Astrocyte (in vitro differentiated cells and primary cell): ENCODE measurements around the gene GBF1. TPM values are rescaled to one million over a fixed set of nuclear protein-coding genes. Genes with fewer than 3 reads are reported as not detected.

ENCODE experiments used
- DNase-seq: peaks from one replicate; pipeline ENCODE4 v3.0.0-alpha.2; 2010; ENCODE audit warnings: low read depth
- FAIRE-seq: peaks from 2 replicates; lab custom pipeline; 2011; peaks lifted over from hg19 to GRCh38; lab: Jason Lieb, UNC
- H2AFZ ChIP-seq: 2 replicates; pipeline ENCODE4 v1.6.0; 2012; ENCODE audit warnings: low read depth, low read length, inconsistent platforms
- H3K27ac ChIP-seq: 2 replicates; pipeline ENCODE4 v1.5.1; 2011; ENCODE audit warnings: low read depth, low read length, inconsistent platforms
- H3K27me3 ChIP-seq: 2 replicates; pipeline ENCODE4 v1.6.0; 2011; ENCODE audit warnings: low read length, inconsistent platforms; ENCODE audit not compliant: insufficient read depth
- H3K36me3 ChIP-seq: 2 replicates; pipeline ENCODE4 v1.5.1; 2011; ENCODE audit warnings: low read length, inconsistent platforms; ENCODE audit not compliant: insufficient read depth
- H3K4me1 ChIP-seq: 2 replicates; pipeline ENCODE4 v1.5.1; 2011; ENCODE audit warnings: low read length, inconsistent platforms; ENCODE audit not compliant: insufficient read depth
- H3K4me2 ChIP-seq: 2 replicates; pipeline ENCODE4 v1.6.0; 2012; ENCODE audit warnings: low read length, inconsistent platforms
- H3K4me3 ChIP-seq: 2 replicates; pipeline ENCODE4 v1.5.1; 2011; ENCODE audit warnings: low read depth, mild to moderate bottlenecking, low read length, inconsistent platforms; ENCODE audit not compliant: insufficient read depth
- H3K79me2 ChIP-seq: 2 replicates; pipeline ENCODE4 v1.6.0; 2012; ENCODE audit warnings: mild to moderate bottlenecking, low read length, inconsistent platforms; ENCODE audit not compliant: insufficient read depth
- H3K9ac ChIP-seq: 2 replicates; pipeline ENCODE4 v1.6.0; 2012; ENCODE audit warnings: mild to moderate bottlenecking, low read length, inconsistent platforms
- H3K9me3 ChIP-seq: 2 replicates; pipeline ENCODE4 v1.5.1; 2012; ENCODE audit warnings: low read depth, mild to moderate bottlenecking, low read length, inconsistent platforms; ENCODE audit not compliant: insufficient read depth
- H4K20me1 ChIP-seq: 2 replicates; pipeline ENCODE4 v1.6.0; 2012; ENCODE audit warnings: low read length, inconsistent platforms; ENCODE audit not compliant: insufficient read depth
- H3K27ac Mint-ChIP-seq: one replicate; pipeline ENCODE4 v1.8.0; 2021; ENCODE audit warnings: mild to moderate bottlenecking, mixed read lengths; ENCODE audit not compliant: unreplicated experiment
- H3K27me3 Mint-ChIP-seq: one replicate; pipeline ENCODE4 v1.8.0; 2021; ENCODE audit warnings: low read depth, mixed read lengths; ENCODE audit not compliant: unreplicated experiment
- H3K36me3 Mint-ChIP-seq: one replicate; pipeline ENCODE4 v1.8.0; 2021; ENCODE audit warnings: low read depth, mixed read lengths; ENCODE audit not compliant: unreplicated experiment
- H3K4me1 Mint-ChIP-seq: one replicate; pipeline ENCODE4 v1.8.0; 2021; ENCODE audit warnings: low read depth, mixed read lengths; ENCODE audit not compliant: unreplicated experiment
- H3K4me3 Mint-ChIP-seq: one replicate; pipeline ENCODE4 v1.8.0; 2021; ENCODE audit warnings: mild to moderate bottlenecking, moderate library complexity, mixed read lengths; ENCODE audit not compliant: unreplicated experiment
- H3K9me3 Mint-ChIP-seq: one replicate; pipeline ENCODE4 v1.8.0; 2021; ENCODE audit warnings: mild to moderate bottlenecking, mixed read lengths; ENCODE audit not compliant: unreplicated experiment
- CTCF ChIP-seq: IDR thresholded peaks from 2 replicates; pipeline ENCODE4 v1.5.1; 2011; ENCODE audit warnings: low read depth, mild to moderate bottlenecking, inconsistent platforms, low read length, moderate library complexity; ENCODE audit not compliant: insufficient read depth
- EZH2 ChIP-seq: IDR thresholded peaks from 2 replicates; pipeline ENCODE4 v1.6.1; 2012; ENCODE audit warnings: mild to moderate bottlenecking, low read length, inconsistent platforms; ENCODE audit not compliant: insufficient read depth
- total RNA-seq: library from RNA; stranded (reverse); gene quantifications from 2 replicates; pipeline ENCODE4 v1.2.1, GENCODE V29; 2021

GBF1 gene
- total RNA-seq, 1 donor from 2014 or later: 72.8 TPM

GRCh38 chr10:102367441-102367840 is 122.1 kb downstream of the GBF1 start:
- Mint-ChIP-seq H3K27ac (no peak overlapping the region), H3K36me3 (peaks cover 52% of the 10 kb centered on the region), H3K4me1 (peaks cover 11% of the 10 kb centered on the region), H3K4me3 (no peak overlapping the region), H3K27me3 (no peaks in the 10 kb centered on the region), H3K9me3 (no peaks in the 10 kb centered on the region)
- Histone ChIP-seq H3K79me2 (no peaks in the 10 kb centered on the region), H3K36me3 (peaks cover 66% of the 10 kb centered on the region), H3K4me1 (no peaks in the 10 kb centered on the region), H3K27ac (no peak overlapping the region), H2AFZ (no peak overlapping the region), H3K9ac (no peak overlapping the region), H3K27me3 (no peaks in the 10 kb centered on the region), H4K20me1 (peaks cover 56% of the 10 kb centered on the region), H3K9me3 (no peaks in the 10 kb centered on the region), H3K4me3 (no peak overlapping the region), H3K4me2 (no peak overlapping the region)
- DNase-seq (no peak), FAIRE-seq (no peak)
- TF ChIP-seq CTCF: no peak
- no peak for TF ChIP-seq EZH2

GRCh38 chr10:102368077-102368476 is 122.7 kb downstream of the GBF1 start:
- H3K27ac Mint-ChIP-seq: no peak overlapping the region
- H3K36me3 Mint-ChIP-seq: peaks cover 48% of the 10 kb centered on the region
- Histone ChIP-seq H3K9ac (no peak overlapping the region), H4K20me1 (peaks cover 52% of the 10 kb centered on the region), H3K9me3 (no peaks in the 10 kb centered on the region), H3K27me3 (no peaks in the 10 kb centered on the region), H3K4me3 (no peak overlapping the region), H3K79me2 (no peaks in the 10 kb centered on the region), H3K4me1 (no peaks in the 10 kb centered on the region), H2AFZ (no peak overlapping the region), H3K4me2 (no peak overlapping the region), H3K27ac (no peak overlapping the region), H3K36me3 (peaks cover 66% of the 10 kb centered on the region)
- no peak for TF ChIP-seq EZH2
- no peak for TF ChIP-seq CTCF
- no peaks in the 10 kb centered on the region for H3K9me3 Mint-ChIP-seq
- DNase-seq: no peak
- H3K4me1 Mint-ChIP-seq: peaks cover 11% of the 10 kb centered on the region
- no peak overlapping the region for H3K4me3 Mint-ChIP-seq
- H3K27me3 Mint-ChIP-seq: no peaks in the 10 kb centered on the region
- no peak for FAIRE-seq

GRCh38 chr10:102371295-102371694 is 126.0 kb downstream of the GBF1 start:
- Histone ChIP-seq H3K79me2 (no peaks in the 10 kb centered on the region), H3K9me3 (no peaks in the 10 kb centered on the region), H4K20me1 (peaks cover 59% of the 10 kb centered on the region), H3K36me3 (peaks cover 73% of the 10 kb centered on the region), H3K4me1 (no peaks in the 10 kb centered on the region), H3K4me3 (no peak overlapping the region), H3K27me3 (no peaks in the 10 kb centered on the region), H3K27ac (no peak overlapping the region), H3K4me2 (no peak overlapping the region), H3K9ac (no peak overlapping the region), H2AFZ (no peak overlapping the region)
- H3K27me3 Mint-ChIP-seq: no peaks in the 10 kb centered on the region
- H3K9me3 Mint-ChIP-seq: no peaks in the 10 kb centered on the region
- H3K4me1 Mint-ChIP-seq: peaks cover 11% of the 10 kb centered on the region
- FAIRE-seq (no peak), DNase-seq (no peak)
- peaks cover 41% of the 10 kb centered on the region for H3K36me3 Mint-ChIP-seq
- H3K4me3 Mint-ChIP-seq: no peak overlapping the region
- TF ChIP-seq CTCF (no peak), EZH2 (no peak)
- H3K27ac Mint-ChIP-seq: no peak overlapping the region
